H1 (cell line): Measurements from ENCODE around the gene KCNMB1.

Experiments used
- EP300 ChIP-seq, 2 experiments: IDR thresholded peaks; 1 replicate in 1 of 2; 2 replicates in 1 of 2; pipeline ENCODE4 v1.6.1; 2011 to 2012; ENCODE audit warnings: low read depth in 2 of 2, low read length in 2 of 2, mild to moderate bottlenecking in 2 of 2, borderline replicate concordance in 1 of 2, inconsistent platforms in 1 of 2, moderate library complexity in 1 of 2
- EZH2 ChIP-seq: fragments of 200-600 bp; sonication (generic); IDR thresholded peaks from 2 replicates; pipeline ENCODE4 v1.7.1; 2012; ENCODE audit warnings: low read depth, mild to moderate bottlenecking, moderate library complexity, low read length, inconsistent platforms; ENCODE audit not compliant: severe bottlenecking
- JUND ChIP-seq: IDR thresholded peaks from 2 replicates; pipeline ENCODE4 v1.6.1; 2011; ENCODE audit warnings: mild to moderate bottlenecking, improper control_type of control experiment, low read length
- PHF8 ChIP-seq: fragments of 200-600 bp; sonication (generic); conservative IDR thresholded peaks from 2 replicates; pipeline ENCODE4 v1.7.1; 2012; ENCODE audit warnings: low read depth, mild to moderate bottlenecking, inconsistent platforms, low read length, moderate library complexity
- POLR2A ChIP-seq, 2 experiments: IDR thresholded peaks; 1 replicate in 1 of 2; 2 replicates in 1 of 2; pipeline ENCODE4 v1.6.1; 2011; ENCODE audit warnings: low read depth in 2 of 2, low read length in 2 of 2, mild to moderate bottlenecking in 2 of 2; ENCODE audit errors: control extremely low read depth in 1 of 2
- POLR2AphosphoS5 ChIP-seq: IDR thresholded peaks from 2 replicates; pipeline ENCODE4 v1.6.1; 2011; ENCODE audit warnings: low read depth, low read length
- SP1 ChIP-seq: IDR thresholded peaks from 2 replicates; pipeline ENCODE4 v1.6.1; 2011; ENCODE audit warnings: low read depth, low read length
- SP4 ChIP-seq: IDR thresholded peaks from 2 replicates; pipeline ENCODE4 v1.6.1; 2012; ENCODE audit warnings: low read length, inconsistent platforms
- SUZ12 ChIP-seq: fragments of 200-600 bp; sonication (generic); IDR thresholded peaks from 2 replicates; pipeline ENCODE4 v1.6.1; 2012; ENCODE audit warnings: mild to moderate bottlenecking, inconsistent platforms, low read length, moderate library complexity, mixed read lengths
- TAF7 ChIP-seq: optimal IDR thresholded peaks from 2 replicates; pipeline ENCODE3; 2011; ENCODE audit warnings: low read depth, mild to moderate bottlenecking, inconsistent platforms, low read length, moderate library complexity, borderline replicate concordance
- YY1 ChIP-seq: IDR thresholded peaks from 2 replicates; pipeline ENCODE4 v1.6.1; 2011; ENCODE audit warnings: low read depth, mild to moderate bottlenecking, low read length
- TF ChIP-seq, protein P1 (sequence below), 3 experiments: IDR thresholded peaks; 1 replicate in 2 of 3; 2 replicates in 1 of 3; pipeline versions ENCODE4 v1.5.1 to v1.6.1; 2011; ENCODE audit warnings: low read length in 3 of 3, mild to moderate bottlenecking in 3 of 3, inconsistent platforms in 2 of 3, low read depth in 1 of 3, moderate library complexity in 1 of 3; ENCODE audit not compliant: insufficient read depth in 1 of 3; ENCODE audit errors: control extremely low read depth in 1 of 3
- TF ChIP-seq, protein P2 (sequence below): IDR thresholded peaks from 2 replicates; pipeline ENCODE4 v1.6.1; 2012; ENCODE audit warnings: inconsistent platforms

DNA sequence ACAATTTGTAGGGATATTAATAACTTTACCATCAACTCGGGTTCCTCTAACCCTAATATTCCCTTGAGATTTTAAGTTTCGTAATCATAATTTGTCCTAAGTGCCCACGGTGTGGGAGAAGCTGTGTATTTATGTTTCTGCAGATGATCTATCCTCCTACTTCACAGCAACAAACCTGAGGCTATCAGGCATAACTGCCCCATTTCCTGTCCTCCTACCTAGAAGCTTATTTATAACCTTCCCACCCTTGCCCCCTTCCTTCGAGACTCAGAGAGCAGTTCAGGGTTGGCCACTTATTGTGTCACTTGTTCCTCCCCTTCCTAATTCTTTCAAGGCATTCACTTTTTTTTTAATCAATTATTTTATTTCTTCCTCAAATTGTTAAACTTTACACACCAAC, 62.0 kb downstream of the KCNMB1 start:
- TF ChIP-seq SUZ12 = no peak
- TF ChIP-seq EZH2 = no peak
- TF ChIP-seq, protein P1, sequence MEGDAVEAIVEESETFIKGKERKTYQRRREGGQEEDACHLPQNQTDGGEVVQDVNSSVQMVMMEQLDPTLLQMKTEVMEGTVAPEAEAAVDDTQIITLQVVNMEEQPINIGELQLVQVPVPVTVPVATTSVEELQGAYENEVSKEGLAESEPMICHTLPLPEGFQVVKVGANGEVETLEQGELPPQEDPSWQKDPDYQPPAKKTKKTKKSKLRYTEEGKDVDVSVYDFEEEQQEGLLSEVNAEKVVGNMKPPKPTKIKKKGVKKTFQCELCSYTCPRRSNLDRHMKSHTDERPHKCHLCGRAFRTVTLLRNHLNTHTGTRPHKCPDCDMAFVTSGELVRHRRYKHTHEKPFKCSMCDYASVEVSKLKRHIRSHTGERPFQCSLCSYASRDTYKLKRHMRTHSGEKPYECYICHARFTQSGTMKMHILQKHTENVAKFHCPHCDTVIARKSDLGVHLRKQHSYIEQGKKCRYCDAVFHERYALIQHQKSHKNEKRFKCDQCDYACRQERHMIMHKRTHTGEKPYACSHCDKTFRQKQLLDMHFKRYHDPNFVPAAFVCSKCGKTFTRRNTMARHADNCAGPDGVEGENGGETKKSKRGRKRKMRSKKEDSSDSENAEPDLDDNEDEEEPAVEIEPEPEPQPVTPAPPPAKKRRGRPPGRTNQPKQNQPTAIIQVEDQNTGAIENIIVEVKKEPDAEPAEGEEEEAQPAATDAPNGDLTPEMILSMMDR (IDR thresholded peaks at IDR 0.05; ENCODE audit: control extremely low read depth in 1 of 3, insufficient read depth in 1 of 3, low read depth in 1 of 3, low read length in 3 of 3) = no peak
- no peak for TF ChIP-seq PHF8
- TF ChIP-seq POLR2AphosphoS5 = no peak
- TF ChIP-seq EP300 (IDR thresholded peaks at IDR 0.05; ENCODE audit: borderline replicate concordance in 1 of 2, low read depth in 2 of 2, low read length in 2 of 2) = no peak
- no peak for TF ChIP-seq POLR2A (IDR thresholded peaks at IDR 0.05; ENCODE audit: control extremely low read depth in 1 of 2, low read depth in 2 of 2, low read length in 2 of 2)
- TF ChIP-seq JUND = no peak
- TF ChIP-seq TAF7 = no peak
- TF ChIP-seq, protein P2, sequence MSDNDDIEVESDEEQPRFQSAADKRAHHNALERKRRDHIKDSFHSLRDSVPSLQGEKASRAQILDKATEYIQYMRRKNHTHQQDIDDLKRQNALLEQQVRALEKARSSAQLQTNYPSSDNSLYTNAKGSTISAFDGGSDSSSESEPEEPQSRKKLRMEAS = no peak
- TF ChIP-seq YY1 = no peak
- no peak for TF ChIP-seq SP1
- TF ChIP-seq SP4 = no peak
